Left lung (tissue), 10 donors: ENCODE measurements around the gene PTPRC. TPM values are rescaled to one million over a fixed set of nuclear protein-coding genes. Genes with fewer than 3 reads are reported as not detected.

ENCODE experiments used
- ATAC-seq: fragments of 200-7000 bp; cut with Tn5 transposase; one replicate; pipeline ENCODE4 v1.9.1; 2020; ENCODE audit warnings: moderate library complexity
- DNase-seq, 4 donors: peaks; one replicate each; pipeline ENCODE4 v3.0.0-alpha.2; 2013 to 2020
- H3K27ac ChIP-seq, 2 donors: fragments of 200-600 bp; sonication (generic) in 1 of 2; one replicate each; pipeline versions ENCODE4 v1.5.0 to v1.8.0; 2020 to 2021
- H3K27me3 ChIP-seq, 2 donors: fragments of 200-600 bp; sonication (generic) in 1 of 2; one replicate each; pipeline versions ENCODE4 v1.5.0 to v1.8.0; 2020 to 2021
- H3K36me3 ChIP-seq, 2 donors: fragments of 200-600 bp; sonication (generic) in 1 of 2; one replicate each; pipeline versions ENCODE4 v1.5.0 to v1.8.0; 2020 to 2021
- H3K4me1 ChIP-seq, 2 donors: fragments of 200-600 bp; one replicate each; pipeline ENCODE4 v1.8.0; 2021
- H3K4me3 ChIP-seq, 2 donors: fragments of 200-600 bp; sonication (generic) in 1 of 2; one replicate each; pipeline versions ENCODE4 v1.5.0 to v1.8.0; 2020 to 2021; ENCODE audit warnings: mild to moderate bottlenecking in 1 of 2
- H3K9me3 ChIP-seq, 2 donors: fragments of 200-600 bp; sonication (generic) in 1 of 2; one replicate each; pipeline versions ENCODE4 v1.5.0 to v1.8.0; 2020 to 2021
- CTCF ChIP-seq, 2 donors: fragments of 200-600 bp; sonication (generic) in 1 of 2; IDR thresholded peaks; one replicate each; pipeline versions ENCODE4 v1.5.0 to v1.8.0; 2021; ENCODE audit warnings: antibody characterized with exemption in 2 of 2
- intact Hi-C, 2 donors: fragments of 100-400 bp; cut with DNase I; formaldehyde crosslinking; loops; one replicate each; pipeline versions ENCODE4 v1.11.2 to v1.14.2; 2022
- polyA plus RNA-seq, 6 donors: library from polyadenylated mRNA; unstranded; fragments of 120-200 nt; gene quantifications; one replicate each; pipeline ENCODE4 v1.2.1, GENCODE V29; 2013; ENCODE audit not compliant: insufficient read length in 6 of 6
- total RNA-seq, 2 donors: library from RNA; stranded (reverse); fragmentation: NEBNext Ultra II Directional; extraction: Animal tissue kit (Norgen Biotek cat#: 25700); gene quantifications; one replicate each; pipeline ENCODE4 v1.2.1, GENCODE V29; 2021
- donor health status: DM: no; HTN: yes; CAD: no.
- donor health status: DM: no; HTN: no; CAD: no.

Gene PTPRC
- total and polyA plus RNA-seq, 8 donors = 7.0 to 180 (median 9.9) TPM

GRCh38 chr1:198604975-198605374, 33.9 kb upstream of the PTPRC start:
- Histone ChIP-seq H3K27ac (no peak overlapping the region), H3K27me3 (no peaks in the 10 kb centered on the region), H3K4me3 (no peak overlapping the region), H3K36me3 (no peaks in the 10 kb centered on the region), H3K9me3 (no peaks in the 10 kb centered on the region), H3K4me1 (peaks cover 0 to 9% of the 10 kb centered on the region in 2 donors)
- intact Hi-C loops = no loop called here
- ATAC-seq = no peak
- no peak for TF ChIP-seq CTCF (IDR thresholded peaks at IDR 0.05)
- no peak for DNase-seq

- intact Hi-C loops = no loop called here
- Histone ChIP-seq H3K27ac (no peak overlapping the region), H3K27me3 (no peaks in the 10 kb centered on the region), H3K4me1 (peaks cover 0 to 9% of the 10 kb centered on the region in 2 donors), H3K4me3 (no peak overlapping the region), H3K9me3 (no peaks in the 10 kb centered on the region), H3K36me3 (no peaks in the 10 kb centered on the region)
- no peak for ATAC-seq
- no peak for DNase-seq
- no peak for TF ChIP-seq CTCF (IDR thresholded peaks at IDR 0.05)
Measured at GRCh38 chr1:198605406-198605805, 33.4 kb upstream of the PTPRC start.

- TF ChIP-seq CTCF (IDR thresholded peaks at IDR 0.05) = no peak
- ATAC-seq (no peak), DNase-seq (peak in 1 of 4 donors; percentile 11)
- no peak overlapping the region for H3K27ac ChIP-seq
- no peaks in the 10 kb centered on the region for H3K36me3 ChIP-seq
- intact Hi-C loops = no loop called here
- H3K4me3 ChIP-seq = no peak overlapping the region
- H3K4me1 ChIP-seq = peaks cover 0 to 9% of the 10 kb centered on the region in 2 donors
- H3K27me3 ChIP-seq = no peaks in the 10 kb centered on the region
- no peaks in the 10 kb centered on the region for H3K9me3 ChIP-seq
Measured at GRCh38 chr1:198606020-198606438, 32.8 kb upstream of the PTPRC start.

- DNase-seq (no peak), ATAC-seq (no peak)
- no peak overlapping the region for H3K4me3 ChIP-seq
- no peaks in the 10 kb centered on the region for H3K36me3 ChIP-seq
- peaks cover 0 to 6% of the 10 kb centered on the region in 2 donors for H3K4me1 ChIP-seq
- no peaks in the 10 kb centered on the region for H3K9me3 ChIP-seq
- intact Hi-C loops = no loop called here
- no peak for TF ChIP-seq CTCF (IDR thresholded peaks at IDR 0.05)
- no peaks in the 10 kb centered on the region for H3K27me3 ChIP-seq
- no peak overlapping the region for H3K27ac ChIP-seq
Measured at GRCh38 chr1:198607714-198608113, 31.1 kb upstream of the PTPRC start.

- no peaks in the 10 kb centered on the region for H3K9me3 ChIP-seq
- TF ChIP-seq CTCF (IDR thresholded peaks at IDR 0.05) = no peak
- H3K4me1 ChIP-seq = peaks cover 0 to 7% of the 10 kb centered on the region in 2 donors
- H3K4me3 ChIP-seq = no peak overlapping the region
- H3K27me3 ChIP-seq = no peaks in the 10 kb centered on the region
- DNase-seq = no peak
- no peak overlapping the region for H3K27ac ChIP-seq
- no peak for ATAC-seq
- intact Hi-C loops = no loop called here
- no peaks in the 10 kb centered on the region for H3K36me3 ChIP-seq
Measured at GRCh38 chr1:198610362-198610761, 28.5 kb upstream of the PTPRC start.
